ENCODE results near the gene ITPKB. TPM values are rescaled to one million over a fixed set of nuclear protein-coding genes. Genes with fewer than 3 reads are reported as not detected.
"Not testable (repeated sequence)": the region's sequence is repeated elsewhere in the genome, so short reads cannot be mapped to it uniquely, and the experiment has no call there.

The ITPKB gene
- total and polyA plus RNA-seq, 8 donors, result 25.0 to 38.7 (median 32.6) TPM

- intact Hi-C loops (cut with DNase I), result no loop called here
- Histone ChIP-seq H3K27ac (no peak overlapping the region), H3K4me1 (no peaks in the 10 kb centered on the region), H3K36me3 (no peaks in the 10 kb centered on the region), H3K27me3 (no peaks in the 10 kb centered on the region), H3K4me3 (no peak overlapping the region), H3K9me3 (peaks cover 0 to 3% of the 10 kb centered on the region in 2 donors)
- ATAC-seq (no peak), DNase-seq (no peak)
- TF ChIP-seq CTCF (IDR thresholded peaks at IDR 0.05), result no peak
These were observed 120.1 kb downstream of the ITPKB start for GRCh38 chr1:226619031-226619430.

GRCh38 chr1:226618380-226618779 is 120.7 kb downstream of the ITPKB start:
- no peak for TF ChIP-seq CTCF (IDR thresholded peaks at IDR 0.05)
- no peaks in the 10 kb centered on the region for H3K4me1 ChIP-seq
- ATAC-seq (no peak), DNase-seq (no peak)
- intact Hi-C loops (cut with DNase I), result no loop called here
- H3K27me3 ChIP-seq, result no peaks in the 10 kb centered on the region
- H3K4me3 ChIP-seq, result no peak overlapping the region
- no peaks in the 10 kb centered on the region for H3K36me3 ChIP-seq
- H3K9me3 ChIP-seq, result peaks cover 0 to 3% of the 10 kb centered on the region in 2 donors
- H3K27ac ChIP-seq, result no peak overlapping the region

GRCh38 chr1:226617719-226618118 is 121.4 kb downstream of the ITPKB start:
- H3K4me1 ChIP-seq; ATAC-seq; H3K9me3 ChIP-seq; DNase-seq; H3K4me3 ChIP-seq; H3K27ac ChIP-seq; H3K36me3 ChIP-seq; H3K27me3 ChIP-seq; intact Hi-C loops (cut with DNase I): not testable (repeated sequence)

- no peaks in the 10 kb centered on the region for H3K36me3 ChIP-seq
- ATAC-seq, result no peak
- no peaks in the 10 kb centered on the region for H3K4me1 ChIP-seq
- intact Hi-C loops (cut with DNase I), result no loop called here
- H3K4me3 ChIP-seq, result no peak overlapping the region
- no peak for DNase-seq
- H3K27ac ChIP-seq, result no peak overlapping the region
- no peak for TF ChIP-seq CTCF (IDR thresholded peaks at IDR 0.05)
- peaks cover 0 to 3% of the 10 kb centered on the region in 2 donors for H3K9me3 ChIP-seq
- no peaks in the 10 kb centered on the region for H3K27me3 ChIP-seq
These were observed 122.0 kb downstream of the ITPKB start for GRCh38 chr1:226617109-226617508.

- Histone ChIP-seq H3K4me3 (no peak overlapping the region), H3K27me3 (no peaks in the 10 kb centered on the region), H3K4me1 (no peaks in the 10 kb centered on the region), H3K36me3 (no peaks in the 10 kb centered on the region), H3K27ac (no peak overlapping the region), H3K9me3 (peaks cover 0 to 3% of the 10 kb centered on the region in 2 donors)
- no peak for DNase-seq
- intact Hi-C loops (cut with DNase I), result no loop called here
- no peak for ATAC-seq
- TF ChIP-seq CTCF (IDR thresholded peaks at IDR 0.05), result no peak
These were observed 122.4 kb downstream of the ITPKB start for GRCh38 chr1:226616636-226617035.

GRCh38 chr1:226615876-226616275 is 123.2 kb downstream of the ITPKB start:
- peaks cover 0 to 3% of the 10 kb centered on the region in 2 donors for H3K9me3 ChIP-seq
- intact Hi-C loops (cut with DNase I), result no loop called here
- ATAC-seq (no peak), DNase-seq (no peak)
- no peak overlapping the region for H3K27ac ChIP-seq
- no peaks in the 10 kb centered on the region for H3K36me3 ChIP-seq
- TF ChIP-seq CTCF (IDR thresholded peaks at IDR 0.05), result no peak
- no peak overlapping the region for H3K4me3 ChIP-seq
- H3K27me3 ChIP-seq, result no peaks in the 10 kb centered on the region
- no peaks in the 10 kb centered on the region for H3K4me1 ChIP-seq

GRCh38 chr1:226611980-226612379 is 127.1 kb downstream of the ITPKB start:
- DNase-seq; ATAC-seq; intact Hi-C loops (cut with DNase I); H3K27ac ChIP-seq; H3K4me3 ChIP-seq; H3K36me3 ChIP-seq; H3K27me3 ChIP-seq; H3K4me1 ChIP-seq; H3K9me3 ChIP-seq: not testable (repeated sequence)

Measured in left lung (tissue), 10 donors.